OCI-LY3 (cell line): ENCODE measurements around the gene SF3A2.

Experiments
- EZH2phosphoT487 ChIP-seq: fragments of 200-600 bp; shearing (Covaris generic); IDR thresholded peaks from 2 replicates; pipeline ENCODE4 v1.6.1; 2018; ENCODE audit warnings: antibody characterized with exemption, mixed run types, low read depth
- TF ChIP-seq, protein P1 (sequence below): fragments of 200-600, 300-600 bp; sonication (generic); IDR thresholded peaks from 2 replicates; pipeline ENCODE4 v1.5.1; 2014; ENCODE audit warnings: antibody characterized with exemption, low read length, low read depth

DNA sequence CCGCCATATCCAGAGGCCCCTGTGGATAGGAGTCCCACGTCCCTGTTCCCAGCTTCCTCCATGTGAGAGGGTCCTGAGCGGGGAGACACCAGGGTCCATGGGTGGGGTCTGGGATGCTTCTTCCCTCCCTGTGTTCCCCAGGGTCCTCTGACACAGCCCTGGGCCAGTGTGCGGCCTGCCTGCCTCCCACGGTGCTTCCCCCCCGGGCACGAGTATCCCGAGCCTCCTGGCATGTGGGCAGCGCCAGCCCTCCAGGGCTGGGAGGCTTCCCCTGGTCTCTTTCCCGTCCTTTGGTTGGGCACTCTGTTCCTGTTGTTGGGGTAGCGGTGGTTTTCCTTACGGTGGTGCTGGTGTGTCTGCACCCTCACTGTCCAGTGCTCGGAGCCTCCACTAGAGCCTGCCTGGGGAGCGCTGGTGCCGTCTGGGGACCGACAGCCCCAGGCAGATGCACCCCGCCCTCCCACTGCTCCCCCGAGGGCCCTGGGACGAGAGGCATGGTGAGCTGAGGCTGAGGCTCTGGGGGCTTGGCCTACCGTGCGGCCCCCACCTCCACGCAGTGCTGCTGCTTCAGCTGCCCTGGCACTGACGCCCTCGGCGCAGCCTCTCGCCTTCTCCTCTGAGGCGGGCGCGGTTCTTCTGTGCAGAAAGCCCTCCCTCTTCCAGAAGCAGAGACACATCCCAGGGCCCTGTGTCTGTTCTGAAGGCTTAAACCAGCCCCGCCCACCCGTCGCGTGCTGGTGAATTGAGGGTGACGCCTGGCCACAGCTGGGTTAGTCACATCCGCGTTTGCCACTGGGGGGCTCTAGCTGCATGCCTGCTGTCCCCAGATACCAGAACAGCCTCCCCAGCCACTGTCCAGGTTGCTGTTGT lies 28.4 kb upstream of the SF3A2 start:
- TF ChIP-seq, protein P1, sequence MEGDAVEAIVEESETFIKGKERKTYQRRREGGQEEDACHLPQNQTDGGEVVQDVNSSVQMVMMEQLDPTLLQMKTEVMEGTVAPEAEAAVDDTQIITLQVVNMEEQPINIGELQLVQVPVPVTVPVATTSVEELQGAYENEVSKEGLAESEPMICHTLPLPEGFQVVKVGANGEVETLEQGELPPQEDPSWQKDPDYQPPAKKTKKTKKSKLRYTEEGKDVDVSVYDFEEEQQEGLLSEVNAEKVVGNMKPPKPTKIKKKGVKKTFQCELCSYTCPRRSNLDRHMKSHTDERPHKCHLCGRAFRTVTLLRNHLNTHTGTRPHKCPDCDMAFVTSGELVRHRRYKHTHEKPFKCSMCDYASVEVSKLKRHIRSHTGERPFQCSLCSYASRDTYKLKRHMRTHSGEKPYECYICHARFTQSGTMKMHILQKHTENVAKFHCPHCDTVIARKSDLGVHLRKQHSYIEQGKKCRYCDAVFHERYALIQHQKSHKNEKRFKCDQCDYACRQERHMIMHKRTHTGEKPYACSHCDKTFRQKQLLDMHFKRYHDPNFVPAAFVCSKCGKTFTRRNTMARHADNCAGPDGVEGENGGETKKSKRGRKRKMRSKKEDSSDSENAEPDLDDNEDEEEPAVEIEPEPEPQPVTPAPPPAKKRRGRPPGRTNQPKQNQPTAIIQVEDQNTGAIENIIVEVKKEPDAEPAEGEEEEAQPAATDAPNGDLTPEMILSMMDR = peak; percentile 29; the same call in 1 of the 2 replicates
- TF ChIP-seq EZH2phosphoT487 = no peak
